Mucosa of descending colon (tissue), 3 donors: Measurements from ENCODE around the gene FOXL3. TPM values are rescaled to one million over a fixed set of nuclear protein-coding genes. Genes with fewer than 3 reads are reported as not detected.

ENCODE experiments used
- ATAC-seq: fragments of 200-7000 bp; cut with Tn5 transposase; one replicate; pipeline ENCODE4 v1.9.1; 2020; ENCODE audit warnings: mild to moderate bottlenecking, moderate library complexity
- DNase-seq, 3 donors: peaks; one replicate each; pipeline ENCODE4 v3.0.0-alpha.2; 2020
- H3K36me3 ChIP-seq: fragments of 200-600 bp; one replicate; pipeline ENCODE4 v1.8.0; 2021; ENCODE audit warnings: low read depth, mild to moderate bottlenecking
- H3K4me1 ChIP-seq: fragments of 200-600 bp; one replicate; pipeline ENCODE4 v1.8.0; 2021; ENCODE audit warnings: low read depth, mild to moderate bottlenecking
- H3K4me3 ChIP-seq: fragments of 200-600 bp; one replicate; pipeline ENCODE4 v1.8.0; 2021; ENCODE audit warnings: mild to moderate bottlenecking
- H3K9me3 ChIP-seq: fragments of 200-600 bp; one replicate; pipeline ENCODE4 v1.8.0; 2021; ENCODE audit warnings: mild to moderate bottlenecking
- intact Hi-C, 2 donors: fragments of 100-400 bp; cut with DNase I in 1 of 2; cut with micrococcal nuclease in 1 of 2; formaldehyde crosslinking; loops; one replicate each; pipeline versions ENCODE4 v1.11.0 to v1.11.1; 2022; cut with DNase I, micrococcal nuclease
- total RNA-seq, 3 donors: library from RNA; stranded (reverse); fragmentation: NEBNext Ultra II Directional in 2 of 3; extraction: Animal tissue kit (Norgen Biotek cat#: 25700) in 2 of 3; gene quantifications; one replicate each; pipeline versions ENCODE4 v1.2.1 to v1.2.4, GENCODE V29; 2021 to 2023
- TF ChIP-seq, protein P1 (sequence below): fragments of 200-600 bp; IDR thresholded peaks from one replicate; pipeline ENCODE4 v1.8.0; 2022; ENCODE audit warnings: antibody characterized with exemption, mild to moderate bottlenecking
- donor health status: DM: no; HTN: no; CAD: no; lungs with moderate emphysema.
- donor health status: DM: no; HTN: no; CAD: no.
- donor health status: DM: no; HTN: yes; CAD: no.

The FOXL3 gene
- total RNA-seq, 3 donors from 2014 or later, result 0.43 TPM; not detected in 2

DNA sequence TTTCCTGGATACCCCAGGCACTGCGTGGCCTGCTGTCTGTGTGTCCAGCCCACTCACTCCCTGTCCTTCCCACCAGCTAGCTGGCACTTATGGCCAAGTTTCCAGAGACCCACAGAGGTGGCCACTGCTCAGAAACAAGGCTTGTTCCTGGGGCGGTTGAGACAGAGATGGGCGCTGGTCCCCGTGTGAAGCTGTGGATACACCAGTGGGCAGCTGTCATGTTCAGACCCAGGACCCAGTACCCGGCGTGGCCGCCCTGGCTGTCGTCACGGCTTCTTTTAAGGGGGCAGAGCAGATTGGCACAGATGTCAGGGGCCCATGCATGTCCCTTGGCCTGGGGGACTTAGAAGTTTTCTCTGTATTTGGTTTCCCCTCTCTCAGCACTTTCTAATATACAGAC, 36.3 kb downstream of the FOXL3 start:
- ATAC-seq, result no peak
- TF ChIP-seq, protein P1, sequence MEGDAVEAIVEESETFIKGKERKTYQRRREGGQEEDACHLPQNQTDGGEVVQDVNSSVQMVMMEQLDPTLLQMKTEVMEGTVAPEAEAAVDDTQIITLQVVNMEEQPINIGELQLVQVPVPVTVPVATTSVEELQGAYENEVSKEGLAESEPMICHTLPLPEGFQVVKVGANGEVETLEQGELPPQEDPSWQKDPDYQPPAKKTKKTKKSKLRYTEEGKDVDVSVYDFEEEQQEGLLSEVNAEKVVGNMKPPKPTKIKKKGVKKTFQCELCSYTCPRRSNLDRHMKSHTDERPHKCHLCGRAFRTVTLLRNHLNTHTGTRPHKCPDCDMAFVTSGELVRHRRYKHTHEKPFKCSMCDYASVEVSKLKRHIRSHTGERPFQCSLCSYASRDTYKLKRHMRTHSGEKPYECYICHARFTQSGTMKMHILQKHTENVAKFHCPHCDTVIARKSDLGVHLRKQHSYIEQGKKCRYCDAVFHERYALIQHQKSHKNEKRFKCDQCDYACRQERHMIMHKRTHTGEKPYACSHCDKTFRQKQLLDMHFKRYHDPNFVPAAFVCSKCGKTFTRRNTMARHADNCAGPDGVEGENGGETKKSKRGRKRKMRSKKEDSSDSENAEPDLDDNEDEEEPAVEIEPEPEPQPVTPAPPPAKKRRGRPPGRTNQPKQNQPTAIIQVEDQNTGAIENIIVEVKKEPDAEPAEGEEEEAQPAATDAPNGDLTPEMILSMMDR, result no peak
- no peaks in the 10 kb centered on the region for H3K36me3 ChIP-seq
- peaks cover 3% of the 10 kb centered on the region for H3K9me3 ChIP-seq
- peak in 1 of 3 donors; percentile 43 for DNase-seq
- H3K4me1 ChIP-seq, result peaks cover 51% of the 10 kb centered on the region
- H3K4me3 ChIP-seq, result no peak overlapping the region
- intact Hi-C loops, result loop anchor here (10.0 kb wide), 2 partner anchors 179 to 449 kb away; no protein-coding TSS in a partner anchor

DNA sequence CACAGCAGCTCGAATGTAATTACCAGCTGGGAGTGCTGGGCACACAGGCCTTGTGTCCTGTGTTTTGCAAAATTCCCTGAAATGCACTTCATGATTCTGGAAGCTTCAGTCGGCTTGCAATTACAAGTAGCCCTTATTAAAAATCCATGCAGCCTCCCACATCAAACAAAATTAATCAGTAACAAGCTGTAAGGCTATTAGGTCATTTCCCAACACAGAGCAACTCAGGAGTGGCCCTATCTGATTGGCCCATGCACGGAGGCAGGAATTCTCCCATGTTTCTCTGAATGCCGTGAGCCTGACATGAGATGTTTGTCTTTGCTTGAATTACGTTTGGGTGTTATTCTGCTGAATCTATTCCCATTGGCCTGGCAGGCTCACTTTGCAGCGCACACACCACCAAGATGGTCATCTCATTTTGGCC, 36.9 kb downstream of the FOXL3 start:
- Histone ChIP-seq H3K36me3 (no peaks in the 10 kb centered on the region), H3K9me3 (peaks cover 3% of the 10 kb centered on the region), H3K4me1 (peaks cover 50% of the 10 kb centered on the region), H3K4me3 (no peak overlapping the region)
- intact Hi-C loops, result loop anchor here (10.0 kb wide), 2 partner anchors 178 to 448 kb away; no protein-coding TSS in a partner anchor
- DNase-seq (peak in 1 of 3 donors; percentile 62), ATAC-seq (peak; percentile 53)
- TF ChIP-seq, protein P1, result no peak

DNA sequence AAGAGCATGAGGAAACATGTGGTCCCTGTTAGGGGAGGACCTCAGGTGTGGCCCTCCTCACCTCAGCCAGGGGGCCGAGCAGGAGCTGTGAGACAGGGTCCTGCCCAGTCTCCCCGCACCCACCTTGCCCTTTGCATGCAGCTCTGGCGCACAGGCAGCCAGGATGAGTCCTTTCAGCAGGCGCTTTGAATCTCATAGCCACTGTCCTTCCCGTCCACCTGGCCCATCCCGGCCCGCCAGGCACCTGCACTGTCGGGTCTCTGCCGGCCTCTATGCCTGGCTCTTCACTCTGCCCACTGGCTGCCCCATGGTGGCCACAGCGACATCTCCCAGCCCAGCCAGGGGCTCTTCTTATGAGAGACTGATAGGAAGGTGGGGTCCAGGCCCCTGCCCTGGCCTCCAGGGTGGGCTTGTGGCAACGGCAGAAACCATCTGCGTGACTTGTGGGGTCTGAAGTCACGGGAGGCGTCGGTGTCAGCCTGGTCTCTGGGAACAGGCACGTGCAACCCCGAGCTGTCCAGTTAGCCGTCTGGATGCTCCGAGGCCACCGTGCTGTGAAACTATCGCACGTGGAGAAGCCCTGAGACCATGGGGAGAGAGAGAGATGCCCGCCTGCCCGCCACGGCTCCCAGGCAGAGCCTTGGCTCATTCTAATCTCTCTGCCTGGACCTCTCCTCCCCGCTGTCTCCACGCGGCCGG, 37.4 kb downstream of the FOXL3 start:
- H3K4me1 ChIP-seq, result peaks cover 54% of the 10 kb centered on the region
- H3K36me3 ChIP-seq, result no peaks in the 10 kb centered on the region
- intact Hi-C loops, result loop anchor here (10.0 kb wide), 2 partner anchors 177 to 447 kb away; no protein-coding TSS in a partner anchor
- DNase-seq (peak in 2 of 3 donors; percentile 57 to 61), ATAC-seq (no peak)
- no peak overlapping the region for H3K4me3 ChIP-seq
- TF ChIP-seq, protein P1, result no peak
- H3K9me3 ChIP-seq, result peaks cover 3% of the 10 kb centered on the region

DNA sequence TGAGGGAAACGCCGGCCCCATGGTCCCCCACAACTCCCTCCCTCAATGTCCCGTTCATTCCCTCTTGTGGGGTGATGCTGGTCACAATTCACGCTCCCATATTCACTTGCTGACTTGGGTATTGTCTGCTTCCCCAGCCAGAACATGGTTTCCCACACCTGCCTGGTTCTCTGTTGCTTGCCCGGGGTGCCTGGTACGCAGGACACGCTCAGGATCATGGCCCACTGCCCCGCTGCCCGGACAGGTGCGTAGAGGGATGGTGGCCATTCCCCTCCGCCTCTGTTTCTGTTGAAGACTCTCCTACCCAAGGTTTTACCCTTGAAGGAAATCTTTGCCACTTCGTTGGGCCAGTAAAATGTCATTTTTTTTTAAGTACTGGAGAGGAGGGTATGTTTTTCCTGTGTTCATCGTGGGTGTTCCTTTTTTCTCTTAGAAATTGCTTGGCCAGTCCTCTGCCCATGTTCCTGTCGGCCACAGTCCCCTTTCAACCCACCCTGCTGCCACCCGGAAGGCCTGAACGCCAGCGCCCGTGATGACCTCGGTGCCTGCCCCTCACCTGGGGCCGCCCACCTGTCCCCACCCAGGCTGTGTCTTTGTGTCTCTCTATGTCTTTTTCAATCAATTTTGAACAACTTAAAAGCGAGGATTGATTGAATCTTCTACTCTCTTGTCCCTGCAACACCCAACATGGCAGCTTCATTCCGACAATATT, 38.2 kb downstream of the FOXL3 start:
- intact Hi-C loops, result loop anchor here (10.0 kb wide), 2 partner anchors 177 to 447 kb away; no protein-coding TSS in a partner anchor
- TF ChIP-seq, protein P1, result no peak
- DNase-seq (peak in 1 of 3 donors; percentile 31), ATAC-seq (no peak)
- H3K9me3 ChIP-seq, result peaks cover 3% of the 10 kb centered on the region
- H3K36me3 ChIP-seq, result no peaks in the 10 kb centered on the region
- H3K4me1 ChIP-seq, result peaks cover 54% of the 10 kb centered on the region
- H3K4me3 ChIP-seq, result no peak overlapping the region

DNA sequence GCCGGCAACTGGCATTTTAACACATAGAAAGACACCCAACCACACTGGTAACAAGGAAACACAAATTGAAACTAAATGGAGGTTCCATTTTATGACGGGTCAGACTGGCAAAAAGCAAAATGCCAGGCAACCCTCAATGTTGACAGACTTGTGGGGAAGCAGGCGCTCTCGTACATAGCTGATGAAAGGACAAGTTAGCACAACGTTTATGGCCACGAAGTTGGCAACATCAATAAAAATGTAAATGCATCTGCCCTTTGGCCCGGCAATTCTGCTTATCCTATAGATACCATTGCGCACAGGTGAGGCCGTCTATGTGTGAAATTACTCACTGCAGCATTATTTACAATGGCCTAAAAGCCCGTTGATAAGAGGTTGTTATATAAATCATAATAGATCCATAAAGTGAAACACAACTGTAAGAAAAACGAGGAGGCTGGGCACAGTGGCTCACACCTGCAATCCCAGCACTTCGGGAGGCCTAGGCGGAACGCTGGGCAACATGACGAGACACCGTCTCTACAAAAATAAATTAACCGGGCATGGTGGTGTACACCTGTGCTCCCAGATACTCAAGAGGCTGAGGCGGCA, 39.8 kb downstream of the FOXL3 start:
- DNase-seq, result peak; percentile 72 to 88 (median 74)
- TF ChIP-seq, protein P1, result no peak
- intact Hi-C loops, result loop anchor here (10.0 kb wide), 2 partner anchors 175 to 445 kb away; no protein-coding TSS in a partner anchor
- H3K36me3 ChIP-seq, result no peaks in the 10 kb centered on the region
- H3K9me3 ChIP-seq, result peaks cover 3% of the 10 kb centered on the region
- peaks cover 59% of the 10 kb centered on the region for H3K4me1 ChIP-seq
- peak; percentile 79 for ATAC-seq
- no peak overlapping the region for H3K4me3 ChIP-seq
